GM19452 (cell line): ENCODE measurements around the gene SLC43A3.
"Not testable (repeated sequence)": the region's sequence is repeated elsewhere in the genome, so short reads cannot be mapped to it uniquely, and the experiment has no call there.

Experiments
- ATAC-seq: cut with Tn5 transposase; IDR thresholded peaks from one replicate; pipeline ENCODE4 v1.9.1; 2021; ENCODE audit not compliant: unreplicated experiment

Gene SLC43A3

DNA sequence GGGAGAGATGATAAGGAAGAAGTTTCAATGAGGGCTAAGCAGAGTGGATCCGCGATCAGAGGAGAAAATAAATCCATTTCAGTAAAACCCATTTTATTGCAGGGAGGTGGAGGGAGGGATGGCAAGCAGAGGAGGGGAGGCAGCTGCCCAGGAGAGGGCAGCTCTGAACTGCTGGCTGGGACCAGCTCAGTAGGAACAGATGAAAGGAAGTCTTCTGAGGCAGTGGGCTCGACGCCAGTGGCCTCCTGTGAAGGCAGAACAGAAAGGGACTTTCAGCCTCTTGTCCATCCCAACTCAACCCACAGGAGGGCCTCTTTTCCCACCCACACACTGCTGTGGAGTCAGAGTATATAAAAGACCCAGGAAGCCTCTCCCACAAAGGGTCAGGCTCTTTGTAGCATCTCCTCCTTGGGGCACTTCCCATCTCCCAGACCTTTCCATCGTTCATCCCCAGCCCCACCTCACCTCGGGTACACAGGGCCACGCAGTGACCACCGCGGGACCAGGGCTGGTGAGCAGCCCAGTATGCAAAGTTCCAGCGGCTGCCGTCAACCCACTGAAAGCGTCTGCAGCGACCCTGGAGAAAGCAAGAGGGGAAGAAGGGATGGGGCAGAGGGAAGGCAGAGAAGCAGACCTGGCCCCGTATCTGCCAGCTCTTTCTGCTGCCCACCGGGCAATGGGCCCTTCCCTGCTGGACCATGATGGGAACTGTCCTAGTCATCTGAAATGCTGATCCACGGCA is 39.5 kb downstream of the SLC43A3 start:
- no peak for ATAC-seq

DNA sequence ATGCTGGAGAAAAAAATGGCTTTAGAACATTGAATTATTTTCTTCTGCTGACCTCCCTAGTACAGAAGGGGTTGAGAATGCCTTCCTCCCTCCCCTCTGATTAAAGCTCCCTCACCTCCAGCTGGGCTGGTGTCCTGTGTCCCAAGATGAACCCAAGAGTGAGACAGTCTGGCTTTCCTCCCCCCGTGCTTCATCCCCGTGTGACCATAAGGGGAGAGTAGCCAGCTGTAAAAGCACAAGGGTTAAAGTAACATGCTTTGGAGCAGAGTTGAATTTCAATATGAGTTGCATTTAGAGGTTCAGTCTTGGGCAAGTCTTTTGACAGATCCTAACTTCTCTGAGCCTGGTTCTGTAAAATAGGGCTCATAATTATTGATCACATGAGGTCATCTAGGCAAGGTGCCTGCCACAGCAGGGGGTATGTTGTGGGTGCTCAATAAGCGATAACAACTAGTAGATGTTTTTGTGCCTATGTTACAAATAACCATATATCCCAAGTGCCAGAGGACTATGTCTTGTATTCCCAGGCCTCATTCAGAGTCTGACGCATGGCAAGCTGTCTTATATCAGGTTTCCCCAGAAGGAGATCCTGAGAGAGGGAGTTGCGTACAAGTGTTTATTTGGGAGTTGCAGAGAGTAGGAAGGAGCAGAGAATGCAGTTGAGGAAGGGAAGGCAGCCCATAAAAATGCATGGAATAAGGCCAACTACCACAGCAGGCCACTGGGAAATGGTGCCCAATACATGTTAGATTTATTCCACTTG is 40.6 kb downstream of the SLC43A3 start:
- no peak for ATAC-seq

DNA sequence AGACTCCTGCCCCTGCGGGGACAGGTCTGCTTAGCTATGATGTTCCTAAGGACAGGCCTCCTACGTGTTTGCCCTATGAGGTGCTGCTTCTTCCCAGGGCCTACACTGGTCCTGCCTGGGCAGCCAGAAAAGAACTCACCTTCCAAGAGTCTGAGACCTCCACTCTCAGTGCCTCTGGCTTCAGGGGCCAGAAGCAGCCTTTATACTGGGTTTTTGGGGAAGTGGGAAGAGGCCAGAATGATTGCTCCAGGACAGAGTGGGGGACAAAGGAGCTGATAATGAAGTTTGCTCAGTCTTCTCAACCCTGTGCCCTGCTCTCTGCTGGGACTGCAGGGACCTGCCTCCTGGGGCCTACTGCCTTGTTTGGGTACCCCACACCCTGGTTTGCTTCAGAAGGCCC is 45.9 kb downstream of the SLC43A3 start, which contains the start of gene PRG3:
Gene PRG3, minus strand, starts transcription at position 176 of the 400 bp plus-strand sequence. CDS start 442 bp downstream, outside the sequence.
- no peak for ATAC-seq

DNA sequence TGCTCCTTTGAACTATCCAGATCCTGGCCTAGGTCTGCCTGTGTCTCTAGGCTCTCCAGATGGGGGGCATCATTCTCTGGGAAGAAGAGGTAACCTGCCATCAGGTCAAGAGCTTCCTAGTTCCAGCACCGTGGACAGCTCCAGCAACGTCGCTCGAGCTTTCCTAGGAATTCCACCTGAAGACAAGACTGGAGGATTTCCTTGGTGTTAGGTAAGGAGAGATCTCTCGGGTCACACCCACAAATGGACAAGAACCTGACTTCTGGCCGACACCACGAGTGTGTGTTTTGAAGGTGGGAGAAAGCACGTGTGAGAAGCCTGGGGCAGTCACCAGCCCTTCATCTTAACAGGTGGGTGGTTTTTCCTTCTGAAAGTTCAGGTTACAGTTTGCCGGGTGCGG is 47.2 kb downstream of the SLC43A3 start:
- no peak for ATAC-seq

DNA sequence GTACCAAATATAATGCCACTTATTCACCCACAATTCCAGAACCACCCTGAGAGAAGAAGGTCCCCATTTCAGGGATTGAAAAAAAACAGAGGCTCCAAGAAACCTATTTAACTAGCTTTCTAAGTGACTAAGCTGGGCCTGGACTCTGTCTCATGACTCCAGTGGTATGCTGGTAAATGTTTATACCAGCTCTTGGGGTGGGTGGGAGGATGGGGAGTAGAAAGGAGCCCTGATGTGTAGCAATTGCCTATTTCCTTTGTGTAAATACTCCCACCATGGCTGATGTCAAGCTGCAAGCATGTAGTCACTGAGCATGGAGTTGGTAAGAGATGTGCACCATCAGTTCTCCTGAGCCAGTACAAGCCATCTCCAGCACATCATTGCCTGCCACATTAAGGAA is 48.7 kb downstream of the SLC43A3 start:
- ATAC-seq = no peak

DNA sequence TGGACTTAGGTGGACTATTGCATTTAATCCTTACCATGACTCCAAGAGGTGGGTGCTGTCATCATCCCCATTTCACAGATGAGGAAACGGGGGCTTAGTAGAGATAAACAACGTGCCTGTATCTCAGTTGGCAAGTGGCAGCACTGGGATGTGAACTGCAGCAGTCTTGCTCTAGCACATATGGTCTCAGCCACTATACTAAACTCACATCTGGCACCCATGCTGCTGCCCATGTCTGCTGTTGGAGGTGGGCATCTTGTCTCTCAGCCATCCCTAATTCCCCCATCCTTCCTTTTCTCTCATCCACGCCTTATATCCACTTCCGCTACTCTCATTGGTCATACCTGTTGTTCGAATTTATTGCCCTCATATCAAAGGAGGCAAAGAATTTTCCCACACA is 49.8 kb downstream of the SLC43A3 start:
- ATAC-seq = no peak

DNA sequence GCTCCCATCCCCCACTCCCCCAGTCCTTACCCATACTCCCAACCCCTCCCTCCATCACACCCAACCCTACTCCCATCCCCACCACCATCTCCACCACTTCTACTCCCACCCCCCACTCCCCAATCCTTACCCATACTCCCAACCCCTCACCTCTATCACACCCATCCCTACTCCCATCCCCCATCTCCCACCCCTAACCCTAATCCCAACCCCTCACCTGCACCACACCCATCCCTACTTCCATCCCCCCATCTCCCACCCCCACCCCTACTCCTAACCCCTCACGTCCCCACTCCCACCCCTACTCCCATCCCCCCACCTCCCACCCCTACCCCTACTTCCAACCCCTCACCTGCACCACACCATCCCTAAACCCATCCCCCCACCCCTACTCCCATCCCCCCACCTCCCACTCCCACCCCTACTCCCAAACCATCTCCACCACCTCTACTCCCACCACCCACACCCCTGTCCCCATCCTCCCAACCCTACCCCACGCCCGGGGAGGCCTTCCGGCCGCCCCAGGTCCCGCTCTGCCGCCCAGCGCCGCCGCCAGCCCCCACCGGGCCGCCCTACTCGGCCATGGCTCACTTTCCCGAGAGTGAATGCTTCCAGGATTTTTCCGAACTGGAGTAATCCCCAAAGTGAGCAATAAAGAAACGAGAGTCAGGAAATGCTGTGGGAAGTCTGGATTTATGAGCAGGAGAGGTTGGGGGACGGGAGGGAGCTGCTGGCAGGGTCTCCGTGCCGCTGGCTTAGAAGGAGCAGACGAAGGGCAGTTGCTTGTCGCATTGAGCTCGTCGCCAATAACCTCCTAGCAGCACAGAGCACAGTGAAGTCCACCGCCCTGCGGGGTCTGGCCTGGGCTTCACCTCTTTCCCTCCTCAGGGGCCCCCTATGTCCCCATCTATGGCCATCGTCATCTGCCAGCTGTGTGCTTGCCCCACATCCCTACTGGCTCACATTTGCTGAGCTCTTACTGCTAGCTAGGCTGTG is 50.5 kb downstream of the SLC43A3 start:
- no peak for ATAC-seq

DNA sequence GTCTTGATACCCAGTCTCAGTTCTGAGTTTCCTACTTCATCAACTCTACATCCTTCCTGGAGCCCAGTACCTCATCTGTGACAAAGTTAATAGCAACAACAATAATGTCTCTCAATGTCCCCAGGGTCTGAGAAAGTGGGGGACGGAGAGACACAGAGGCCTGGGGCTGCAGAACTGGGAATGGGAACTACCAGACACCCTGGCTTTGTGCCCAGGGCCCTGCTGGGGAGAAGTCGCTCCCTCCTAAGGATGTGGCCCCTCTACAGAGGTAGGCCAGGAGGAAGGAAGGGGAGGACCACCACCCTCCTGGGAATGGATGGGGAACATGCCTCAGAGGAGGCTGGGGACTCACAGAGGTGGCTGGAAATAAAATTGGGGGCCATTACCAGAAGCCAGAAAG is 51.4 kb downstream of the SLC43A3 start:
- ATAC-seq = no peak

DNA sequence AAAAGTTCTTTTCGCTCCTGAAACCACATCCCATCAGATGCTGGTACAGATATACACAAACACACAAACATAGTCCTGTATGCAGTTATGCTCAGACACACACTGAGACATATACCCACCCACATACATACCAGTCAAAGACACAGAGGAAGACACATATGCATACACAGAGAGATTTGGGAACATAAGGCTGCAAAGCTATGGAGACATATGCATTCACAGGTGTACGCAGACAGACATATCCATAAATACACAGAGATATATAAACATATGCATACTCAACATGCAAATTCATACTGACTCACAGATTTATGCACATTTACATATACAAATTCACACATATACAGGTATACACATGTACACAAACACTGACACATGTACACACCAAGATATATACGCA is 52.0 kb downstream of the SLC43A3 start:
- ATAC-seq = no peak

DNA sequence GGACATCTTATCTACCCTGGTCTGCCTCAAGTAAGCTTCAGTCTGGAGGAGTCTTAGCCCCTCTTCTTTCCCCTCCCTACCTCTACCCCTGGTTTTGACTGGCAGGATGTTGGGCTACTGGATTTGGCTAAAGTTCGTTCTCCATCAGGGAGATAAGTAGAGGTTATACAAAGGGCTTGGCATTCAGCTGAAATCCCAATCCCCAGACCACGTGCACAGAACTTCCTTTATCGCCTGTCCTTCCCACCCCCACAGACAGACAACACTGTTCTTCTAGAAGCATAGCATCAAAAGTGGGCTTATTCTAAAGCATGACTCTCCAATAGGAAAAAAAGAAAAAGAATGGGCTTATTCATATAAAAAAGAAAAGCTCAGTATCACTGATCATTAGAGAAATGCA is 53.8 kb downstream of the SLC43A3 start:
- ATAC-seq = no peak

DNA sequence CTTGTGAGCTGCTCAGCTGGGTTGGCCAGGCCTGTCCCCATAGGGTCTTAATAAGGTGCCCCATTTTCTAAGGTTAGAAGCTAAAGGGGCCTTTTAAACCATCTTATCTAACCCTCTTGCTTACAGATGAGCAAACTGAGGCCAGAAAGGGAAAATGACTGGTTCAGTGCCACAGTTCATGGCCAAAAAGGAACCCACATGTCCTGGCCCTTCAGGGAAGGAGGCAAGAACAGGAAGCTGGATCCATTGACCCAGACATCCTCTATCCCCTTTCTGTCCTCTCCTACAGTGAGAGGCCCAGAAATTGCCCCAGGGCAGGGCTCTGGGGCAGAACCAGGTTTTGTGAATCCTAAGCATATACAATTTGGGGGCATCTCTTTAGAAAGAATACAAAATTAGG is 56.0 kb downstream of the SLC43A3 start:
- ATAC-seq = no peak

DNA sequence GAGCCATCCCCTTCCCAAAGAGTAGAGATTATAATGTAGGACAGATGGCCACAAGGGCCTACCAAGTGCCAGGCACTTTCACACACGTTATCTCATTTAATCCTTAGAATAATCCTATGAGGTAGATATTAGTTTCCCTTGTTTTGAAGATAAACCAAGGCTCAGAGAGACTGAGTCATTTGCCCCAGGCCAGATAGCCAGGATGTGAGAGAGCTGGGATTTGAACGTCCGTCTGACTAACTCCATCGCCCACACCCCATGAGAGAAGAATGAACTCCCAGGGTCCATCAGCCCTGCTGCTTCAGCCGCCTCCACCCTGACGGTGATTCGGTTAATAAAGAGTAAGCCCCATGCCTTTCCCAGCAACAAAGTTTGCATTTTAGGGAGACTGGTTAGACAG is 56.7 kb downstream of the SLC43A3 start:
- no peak for ATAC-seq

DNA sequence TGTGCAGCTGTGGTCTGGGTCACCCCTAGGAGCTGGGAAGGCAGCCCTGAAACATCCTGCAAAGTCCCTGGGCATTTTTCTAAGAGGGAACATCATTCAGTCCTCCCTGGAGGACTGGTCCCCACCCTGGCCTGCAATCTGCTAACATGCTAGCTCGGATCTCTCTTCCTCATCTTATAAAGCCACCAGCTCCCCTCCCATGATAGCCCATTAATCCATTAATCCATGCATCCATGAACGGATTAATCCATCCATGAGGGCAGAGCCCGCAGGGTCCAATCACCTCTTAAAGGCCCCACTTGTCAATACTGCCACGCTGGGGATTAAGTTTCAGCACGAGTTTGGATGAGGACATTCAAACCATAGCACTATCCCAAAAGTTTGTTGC is 58.1 kb downstream of the SLC43A3 start:
- no peak for ATAC-seq

DNA sequence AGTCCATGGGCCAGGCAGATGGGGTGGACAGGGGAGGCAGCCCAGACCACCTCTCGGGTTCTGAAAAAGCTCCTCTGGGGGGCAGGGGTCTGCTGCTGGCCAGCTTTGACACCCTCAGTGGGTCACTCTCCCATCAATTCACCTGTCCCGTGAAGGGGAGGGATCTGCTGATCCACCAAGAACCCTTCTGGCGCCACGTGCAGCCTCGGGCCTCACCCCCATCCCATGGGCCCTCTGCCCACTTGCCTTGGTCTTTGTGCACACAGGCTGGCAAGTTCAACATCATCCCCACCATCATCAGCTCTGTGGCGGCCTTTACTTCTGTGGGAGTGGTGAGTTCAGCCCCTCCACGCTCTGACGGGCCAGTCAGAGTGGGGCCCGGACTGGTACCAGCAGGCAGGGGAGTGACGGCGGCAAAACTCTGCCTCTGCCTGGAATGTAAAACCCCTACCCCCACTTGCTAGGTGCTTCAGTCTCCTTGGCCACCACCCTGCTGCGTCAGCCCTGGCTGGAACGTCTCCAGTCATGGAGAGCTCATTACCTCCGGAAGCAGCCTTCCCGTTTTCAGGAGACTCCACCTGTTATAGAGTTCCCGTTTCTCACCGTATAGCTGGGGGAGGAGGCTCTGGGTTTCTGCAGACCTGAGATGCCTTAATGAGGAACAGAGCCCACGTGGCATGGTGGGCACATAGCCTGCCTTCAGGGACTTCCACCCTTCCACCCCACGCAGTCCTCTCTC is 58.6 kb downstream of the SLC43A3 start:
- ATAC-seq = no peak

DNA sequence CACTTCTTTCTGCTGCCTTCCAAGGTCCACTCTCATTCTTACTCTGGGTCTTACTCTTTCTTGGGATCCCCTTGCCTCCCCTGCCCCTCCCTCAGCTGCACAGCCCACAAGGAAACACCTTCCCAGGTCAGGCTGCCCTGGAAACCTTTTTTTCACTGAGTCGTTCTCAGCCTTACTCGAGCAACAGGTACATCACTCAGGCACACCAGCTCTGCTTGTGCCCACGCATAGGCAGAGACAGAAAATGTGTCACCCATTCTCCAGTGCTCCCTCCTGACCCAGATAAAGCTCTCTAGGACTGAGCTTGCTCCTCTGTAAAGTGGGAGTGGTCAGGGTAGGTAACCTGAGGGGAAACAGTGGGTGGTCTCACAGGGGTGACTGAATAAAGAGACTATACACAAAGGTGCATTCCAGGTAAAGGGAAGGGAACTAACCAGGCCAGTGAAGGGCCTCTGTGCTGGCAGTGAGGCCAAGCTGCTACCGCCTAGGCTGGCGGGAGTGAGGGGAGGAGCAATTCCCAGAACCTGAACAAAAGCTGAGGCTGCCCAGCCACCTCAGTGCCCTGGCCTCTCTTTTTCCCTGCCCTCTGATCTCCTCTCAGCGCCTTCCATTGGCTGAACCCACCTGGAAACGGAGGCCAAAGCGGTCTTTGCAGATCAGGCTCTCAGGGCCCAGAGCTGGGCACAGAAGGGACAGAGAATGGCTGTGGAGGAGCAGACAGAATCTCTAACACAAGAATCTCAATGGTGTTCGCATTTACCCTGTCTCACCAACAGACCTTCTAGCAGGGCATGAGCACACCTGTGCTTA is 61.9 kb downstream of the SLC43A3 start:
- no peak for ATAC-seq

DNA sequence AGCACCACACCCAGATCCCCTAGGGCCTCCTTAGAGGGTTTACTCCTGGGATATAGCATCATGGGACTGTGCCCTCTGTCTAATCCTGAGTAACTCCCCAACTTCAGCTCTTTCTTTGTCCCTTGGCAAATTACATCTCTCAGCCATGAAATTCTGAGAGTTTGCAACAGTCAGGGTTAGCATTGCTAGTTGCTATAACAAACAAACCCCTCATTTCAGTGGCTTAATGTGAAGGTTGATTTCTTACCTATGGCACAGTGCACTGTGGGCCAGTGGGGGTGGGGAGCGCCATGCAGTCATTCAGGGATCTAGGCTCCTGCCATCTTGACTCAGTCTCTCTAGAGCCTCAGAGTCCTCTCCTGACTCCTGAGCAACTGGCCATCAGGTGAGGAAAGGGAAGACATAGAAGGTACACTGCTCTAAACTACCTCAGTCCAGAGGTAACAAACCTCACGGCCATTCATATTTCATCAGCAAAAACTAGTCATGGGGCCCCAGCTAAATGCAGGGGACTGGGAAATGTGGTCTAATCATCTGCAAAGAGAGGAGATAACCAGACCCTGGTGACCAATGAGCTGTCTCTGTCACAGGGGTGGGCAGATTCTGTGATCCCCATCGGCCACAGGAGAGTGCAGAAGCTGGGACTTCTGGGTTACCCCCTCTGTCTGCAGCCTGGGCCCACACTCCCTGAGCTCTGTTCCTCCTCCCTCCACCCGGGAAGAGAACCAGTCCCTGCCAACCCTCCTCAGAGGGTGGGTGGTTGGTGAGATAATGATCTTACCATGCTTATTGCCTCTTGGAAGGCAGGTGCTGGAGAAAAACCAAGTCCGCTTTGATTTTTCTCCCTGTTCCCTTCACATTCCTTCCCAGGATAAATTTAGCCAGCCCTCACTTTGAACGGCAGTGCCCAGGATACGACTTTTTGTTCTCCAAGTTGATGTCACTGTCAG is 63.5 kb downstream of the SLC43A3 start:
- no peak for ATAC-seq

DNA sequence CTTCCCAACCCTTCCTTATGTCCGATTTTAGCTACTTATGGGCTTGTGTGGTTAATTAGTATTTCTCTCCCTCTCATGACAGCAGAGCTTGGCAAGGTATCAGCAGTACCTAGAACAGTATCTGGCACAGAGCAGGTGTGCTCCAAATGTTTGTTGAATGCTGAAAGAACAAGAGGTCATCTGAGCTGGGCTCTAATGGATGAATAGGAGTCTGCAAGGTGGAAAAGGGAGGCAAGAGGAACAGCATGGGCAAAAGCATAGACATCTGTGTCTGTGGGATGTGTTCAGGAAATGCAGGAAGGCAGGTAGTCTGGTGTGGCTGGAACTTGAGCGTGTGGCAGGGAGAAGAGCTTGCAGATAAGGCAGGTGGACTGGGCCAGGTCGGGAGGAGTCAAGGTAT is 65.0 kb downstream of the SLC43A3 start:
- ATAC-seq = no peak

DNA sequence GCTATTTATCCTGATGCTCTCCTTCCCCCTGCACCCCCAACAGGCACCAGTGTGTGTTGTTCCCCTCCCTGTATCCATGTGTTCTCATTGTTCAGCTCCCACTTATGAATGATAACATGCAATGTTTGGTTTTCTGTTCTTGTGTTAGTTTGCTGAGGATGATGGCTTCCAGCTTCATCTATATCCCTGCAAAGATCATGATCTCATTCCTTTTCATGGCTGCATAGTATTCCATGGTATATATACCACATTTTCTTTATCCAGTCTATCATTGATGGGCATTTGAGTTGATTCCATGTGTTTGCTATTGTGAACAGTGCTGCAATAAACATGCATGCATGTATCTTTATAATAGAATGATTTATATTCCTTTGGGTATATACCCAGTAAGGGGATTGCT is 65.5 kb downstream of the SLC43A3 start:
- ATAC-seq = not testable (repeated sequence)

DNA sequence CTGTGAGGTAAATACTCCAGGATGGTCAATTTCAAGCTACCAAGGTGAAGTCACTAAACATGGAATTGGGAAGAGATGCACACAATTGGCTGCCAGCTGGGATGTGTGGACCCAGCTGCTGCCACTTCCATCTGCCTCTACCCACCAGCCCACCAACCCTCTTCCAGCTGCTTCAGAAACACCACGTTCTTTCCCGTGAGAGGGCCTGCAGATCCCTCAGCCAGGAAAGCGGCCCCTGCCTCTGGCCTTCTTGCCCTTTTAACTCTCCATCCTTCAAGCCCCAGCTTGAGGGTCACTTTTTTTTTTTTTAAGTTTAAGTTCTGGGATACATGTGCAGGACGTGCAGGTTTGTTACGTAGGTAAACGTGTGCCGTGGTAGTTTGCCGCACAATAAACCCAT is 65.9 kb downstream of the SLC43A3 start:
- ATAC-seq = no peak
